Activated T-cell treated with anti-CD3 and anti-CD28 coated beads for 48 hours (primary cell): ENCODE results near the gene PLAC8L1.

ENCODE experiments used
- DNase-seq: peaks from one replicate; pipeline ENCODE4 v3.0.0-alpha.2; 2020; ENCODE audit warnings: low read depth

Gene PLAC8L1

DNA sequence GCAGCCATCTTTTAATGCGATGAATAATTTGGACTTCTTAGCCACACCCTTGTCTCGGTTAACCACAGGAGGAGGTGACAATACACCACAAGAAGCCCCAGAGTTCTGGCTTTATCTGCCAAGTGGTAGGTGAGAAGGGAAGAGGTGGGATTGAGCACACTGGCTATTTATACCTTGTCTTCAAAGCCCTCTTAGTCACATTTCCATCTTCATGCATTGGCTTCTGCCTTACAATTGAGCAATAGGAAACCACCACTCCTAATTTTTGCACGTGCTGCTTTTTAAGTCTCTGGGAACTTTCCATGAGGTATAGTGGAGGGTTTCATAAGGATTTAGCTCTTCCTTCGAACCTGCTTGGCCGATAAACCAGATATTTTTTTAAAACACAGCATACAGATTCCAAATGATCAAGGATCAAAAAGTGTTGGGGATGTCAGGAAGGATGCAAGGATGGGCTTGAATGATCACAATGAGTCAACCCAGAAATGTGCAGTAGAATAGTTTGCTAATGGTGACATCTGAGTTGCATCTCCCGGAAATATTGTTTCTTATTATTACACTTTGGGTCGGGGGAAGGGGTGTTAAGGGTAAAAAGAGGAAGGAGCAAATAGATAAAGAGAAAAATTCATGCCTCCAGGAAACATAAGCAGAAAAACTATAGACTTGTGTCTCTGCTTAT lies 25.5 kb downstream of the PLAC8L1 start:
- peak; percentile 4 for DNase-seq

DNA sequence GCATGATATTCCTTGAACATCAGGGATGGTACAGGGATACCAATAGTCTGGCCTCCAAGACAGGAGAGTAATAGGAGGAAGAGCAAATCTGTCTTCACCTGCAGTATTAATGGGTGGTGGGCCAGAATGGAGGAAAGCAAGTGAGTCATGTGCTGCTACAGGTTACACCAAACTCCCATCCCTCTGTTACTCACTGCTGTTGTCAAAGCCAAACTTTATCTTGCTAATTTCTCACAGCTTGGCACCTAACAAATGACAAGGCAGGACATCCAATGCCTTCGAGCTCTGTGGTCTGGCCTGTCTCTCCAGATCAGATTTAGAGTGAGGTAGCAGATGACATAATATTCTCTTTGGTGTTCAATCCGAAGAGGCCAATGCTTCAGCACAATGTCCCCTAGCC lies 26.8 kb downstream of the PLAC8L1 start:
- no peak for DNase-seq

- no peak for DNase-seq
These were observed 28.9 kb downstream of the PLAC8L1 start for GRCh38 chr5:146076455-146076854.

- no peak for DNase-seq
These were observed 29.3 kb downstream of the PLAC8L1 start for GRCh38 chr5:146076028-146076427.

- DNase-seq, result no peak
These were observed 32.0 kb downstream of the PLAC8L1 start for GRCh38 chr5:146073239-146073900.

DNA sequence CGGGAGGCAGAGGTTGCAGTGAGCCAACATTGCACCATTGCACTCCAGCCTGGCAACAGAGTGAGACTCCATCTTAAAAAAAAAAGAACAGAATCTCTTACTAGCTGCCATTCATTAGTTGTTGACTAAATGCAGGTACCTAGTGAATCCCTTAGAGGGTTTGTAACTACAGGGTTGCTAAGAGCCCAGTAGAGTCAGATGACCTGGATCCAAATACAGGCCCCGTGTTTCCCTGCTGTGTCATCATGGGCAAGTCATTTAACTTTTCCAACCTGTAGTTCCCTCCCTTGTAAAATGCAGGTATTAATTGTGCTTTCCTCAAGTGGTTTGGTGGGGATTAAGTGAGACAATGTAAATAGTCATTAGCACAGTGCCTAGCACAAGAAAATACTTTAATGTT lies 32.8 kb downstream of the PLAC8L1 start:
- DNase-seq, result no peak

- DNase-seq, result no peak
These were observed 34.2 kb downstream of the PLAC8L1 start for GRCh38 chr5:146071171-146071570.

GRCh38 chr5:146070746-146071145 lies 34.6 kb downstream of the PLAC8L1 start:
- DNase-seq, result no peak

GRCh38 chr5:146069780-146070099 lies 35.6 kb downstream of the PLAC8L1 start:
- no peak for DNase-seq

- DNase-seq, result no peak
These were observed 36.2 kb downstream of the PLAC8L1 start for GRCh38 chr5:146068977-146069779.

GRCh38 chr5:146068206-146068605 lies 37.2 kb downstream of the PLAC8L1 start:
- DNase-seq, result no peak

GRCh38 chr5:146066968-146067367 lies 38.4 kb downstream of the PLAC8L1 start:
- DNase-seq, result no peak

DNA sequence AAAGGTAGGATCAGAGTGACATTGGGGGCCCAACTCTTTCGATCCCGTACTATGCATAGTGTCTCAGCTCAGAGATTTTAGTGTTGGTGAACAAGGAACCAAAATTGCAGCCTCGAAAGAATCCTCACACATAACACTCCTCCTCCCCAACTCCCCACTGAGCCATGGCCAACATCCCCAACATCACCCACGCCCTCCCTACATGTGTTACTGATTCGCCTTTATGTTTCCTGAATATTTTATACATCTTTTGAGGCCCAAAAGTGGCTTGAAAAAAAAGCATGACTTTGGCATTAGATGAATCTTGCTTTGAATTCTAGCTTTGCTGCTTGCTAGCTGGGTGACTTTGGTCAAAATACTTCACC lies 45.2 kb downstream of the PLAC8L1 start:
- no peak for DNase-seq

DNA sequence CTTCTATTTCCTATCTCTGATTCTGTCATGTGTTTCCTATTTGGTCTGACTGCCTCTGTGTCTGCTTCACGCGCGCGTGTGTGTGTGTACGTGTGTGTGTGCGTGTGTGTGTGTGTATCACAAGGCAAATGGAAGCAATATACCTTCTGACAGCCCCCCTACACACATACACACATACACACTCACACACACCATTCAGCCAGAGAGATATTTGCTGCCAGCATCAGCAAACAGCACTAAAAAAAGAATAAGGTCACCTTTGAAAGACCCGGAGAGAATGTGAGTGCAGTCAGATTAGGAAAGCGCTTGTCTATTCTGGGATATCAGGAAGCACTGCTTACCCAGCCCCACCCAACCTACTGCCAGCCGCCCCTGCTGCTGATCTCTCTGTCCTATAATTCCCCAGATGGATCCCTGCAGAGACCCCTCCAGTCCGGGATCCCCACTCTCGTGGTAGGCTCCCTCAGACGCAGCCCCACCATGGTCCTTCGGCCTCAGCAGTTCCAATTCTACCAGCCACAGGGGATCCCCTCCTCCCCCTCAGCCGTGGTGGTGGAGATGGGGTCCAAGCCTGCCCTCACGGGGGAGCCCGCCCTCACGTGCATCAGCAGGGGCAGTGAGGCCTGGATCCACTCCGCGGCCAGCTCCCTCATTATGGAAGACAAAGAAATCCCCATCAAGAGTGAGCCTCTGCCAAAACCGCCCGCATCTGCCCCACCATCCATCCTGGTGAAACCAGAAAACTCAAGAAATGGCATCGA lies 45.7 kb downstream of the PLAC8L1 start:
- no peak for DNase-seq

GRCh38 chr5:146055432-146055831 lies 49.9 kb downstream of the PLAC8L1 start:
- DNase-seq, result no peak

DNA sequence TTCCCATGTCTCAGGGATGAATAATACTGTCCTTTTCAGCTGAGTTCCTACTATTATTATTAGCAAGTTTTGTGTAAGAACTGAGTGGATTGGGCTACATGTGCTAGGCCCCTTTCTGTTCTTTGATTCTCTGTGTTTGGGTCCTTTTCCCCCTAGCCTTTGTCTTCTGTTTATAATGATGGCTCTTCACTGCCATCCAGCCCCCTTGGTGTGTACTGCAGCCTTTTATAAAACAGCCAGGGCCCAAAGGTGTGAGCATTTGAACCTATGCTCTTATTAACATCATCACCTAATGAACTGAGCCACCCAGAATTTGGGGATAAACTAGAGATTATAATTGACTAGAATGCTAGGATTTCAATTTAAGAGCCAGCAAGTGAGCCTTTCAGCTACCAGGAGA lies 52.6 kb downstream of the PLAC8L1 start:
- DNase-seq, result no peak

GRCh38 chr5:146051678-146052077 lies 53.7 kb downstream of the PLAC8L1 start:
- no peak for DNase-seq

DNA sequence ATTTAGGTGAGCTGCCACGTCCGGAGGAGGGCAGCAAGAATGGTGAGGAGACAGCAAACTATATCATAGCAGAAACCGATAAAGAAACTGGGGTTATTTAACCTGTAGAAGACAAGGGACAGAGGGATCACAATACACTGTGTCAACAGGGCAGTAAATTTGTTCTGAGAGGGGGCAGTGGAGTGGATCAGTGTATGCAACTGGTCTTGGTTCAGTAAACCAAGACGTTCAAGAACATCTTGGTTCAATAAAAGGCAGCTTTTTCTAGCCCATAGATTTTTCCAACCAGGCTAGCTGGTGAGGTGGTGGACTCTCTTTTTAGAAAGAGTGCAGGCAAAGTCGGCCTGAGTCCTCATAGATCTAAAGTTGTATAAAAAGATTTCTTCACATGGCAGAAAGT lies 55.3 kb downstream of the PLAC8L1 start:
- DNase-seq, result no peak

GRCh38 chr5:146049704-146050026 lies 55.7 kb downstream of the PLAC8L1 start:
- DNase-seq, result no peak

DNA sequence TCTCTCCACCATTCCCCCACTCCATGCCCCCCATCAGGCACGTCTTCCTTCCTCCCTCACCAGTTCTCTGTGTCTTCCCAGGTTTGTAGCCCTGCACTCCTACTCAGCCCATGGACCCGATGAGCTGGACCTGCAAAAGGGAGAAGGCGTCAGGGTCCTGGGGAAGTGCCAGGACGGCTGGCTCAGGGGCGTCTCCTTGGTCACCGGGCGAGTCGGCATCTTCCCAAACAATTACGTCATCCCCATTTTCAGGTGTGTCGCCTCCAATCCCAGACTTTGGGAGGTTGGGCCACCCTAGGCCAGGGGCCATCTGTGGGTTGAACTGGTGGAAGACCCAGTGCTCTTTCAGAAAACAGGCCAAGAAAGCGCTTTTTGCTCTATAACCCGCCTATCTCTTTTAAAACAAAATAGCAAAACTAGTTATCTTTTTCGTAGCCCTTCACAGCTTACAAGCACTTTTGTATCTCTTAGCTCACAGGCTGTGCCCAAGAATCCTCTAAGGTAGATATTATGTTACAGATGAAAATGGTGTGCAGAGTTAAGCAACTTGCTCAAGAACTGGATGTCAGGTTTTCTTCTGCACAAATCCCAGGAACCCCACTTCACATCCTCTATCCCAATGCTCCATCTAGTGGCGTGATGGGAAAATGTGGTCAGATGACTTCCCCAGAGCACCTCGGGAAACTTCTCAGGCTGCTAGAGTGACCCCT lies 56.2 kb downstream of the PLAC8L1 start:
- DNase-seq, result peak; percentile 4

DNA sequence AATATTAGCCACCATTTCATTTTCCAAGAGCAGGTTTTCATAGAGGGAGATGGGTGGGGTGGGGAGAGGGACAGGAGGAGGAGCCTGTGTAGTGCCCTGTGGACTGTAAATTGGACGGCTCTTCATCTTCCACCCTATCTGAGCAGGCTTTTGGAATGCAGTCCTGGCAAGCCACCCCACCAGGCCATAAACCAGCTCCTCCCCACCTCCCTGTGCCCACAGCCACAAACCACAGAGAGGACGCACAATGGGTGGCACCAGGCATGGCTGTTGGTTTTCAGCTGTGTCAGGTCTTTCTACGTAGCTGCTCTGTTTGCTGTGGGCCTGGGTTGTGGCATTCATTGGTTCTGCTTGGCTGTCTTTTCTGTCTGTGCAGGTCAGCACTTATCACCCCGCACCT lies 58.0 kb downstream of the PLAC8L1 start:
- no peak for DNase-seq

DNA sequence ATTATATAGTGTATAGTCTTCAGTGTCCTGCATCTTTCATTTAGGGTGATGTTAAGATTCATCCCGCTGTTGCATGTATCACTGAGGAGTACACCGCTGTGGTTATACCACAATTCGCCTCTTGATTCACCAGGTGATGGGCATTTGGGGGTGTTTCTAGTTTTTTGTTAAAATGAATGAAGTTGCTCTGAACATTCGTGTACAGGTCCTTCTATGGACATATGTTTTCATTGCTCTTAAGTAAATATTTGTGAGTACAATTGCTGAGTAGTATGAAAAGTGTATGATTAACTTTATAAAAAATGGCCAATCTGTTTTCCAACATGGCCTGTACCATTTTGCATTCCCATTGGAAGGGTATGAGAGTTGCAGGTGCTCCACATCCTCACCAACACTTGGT lies 61.7 kb downstream of the PLAC8L1 start:
- no peak for DNase-seq
